ENCODE results near the gene HBD. TPM values are rescaled to one million over a fixed set of nuclear protein-coding genes. Genes with fewer than 3 reads are reported as not detected.

HBD gene
- total and polyA plus RNA-seq, 2 donors (not counting 1 experiment from before 2014, with no cell fraction given) = 5.9 to 53.4 TPM

DNA sequence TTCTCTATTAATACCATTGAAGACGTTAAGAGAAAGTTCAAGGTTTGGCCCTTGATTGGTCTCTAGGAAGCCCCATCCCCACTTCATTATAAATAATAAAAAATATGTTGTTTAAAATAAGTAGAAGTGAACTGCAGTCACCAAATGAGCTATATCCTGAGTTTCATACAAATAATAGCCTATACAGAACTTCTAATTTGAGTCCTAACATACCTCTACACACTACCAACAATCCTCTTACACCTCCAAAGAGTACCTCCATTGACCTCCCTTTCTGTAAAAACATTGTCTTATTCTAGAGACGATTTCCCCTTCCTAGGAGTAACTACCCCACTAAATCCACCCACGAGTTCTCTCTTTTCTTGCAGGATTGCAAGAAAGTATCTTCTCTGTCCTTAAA is 7.2 kb upstream of the HBD start:
- Histone ChIP-seq H3K79me2 (ENCODE audit: control insufficient read depth, insufficient read depth, low read length) (no peaks in the 10 kb centered on the region), H3K4me3 (replicated peaks in 1 of 4; ENCODE audit: control extremely low read depth in 1 of 4, insufficient read depth in 1 of 4, low read depth in 3 of 4, low read length in 4 of 4) (no peak overlapping the region), H2AFZ (ENCODE audit: low read length) (no peak overlapping the region), H3K36me3 (ENCODE audit: control insufficient read depth, insufficient read depth, low read length) (no peaks in the 10 kb centered on the region), H4K20me1 (ENCODE audit: control insufficient read depth, extremely low read depth, insufficient read depth, low read length) (no peaks in the 10 kb centered on the region), H3K27me3 (ENCODE audit: control insufficient read depth, insufficient read depth, low read length) (no peaks in the 10 kb centered on the region), H3K9ac (ENCODE audit: insufficient read depth, low read length) (no peak overlapping the region), H3K9me3 (ENCODE audit: control insufficient read depth, insufficient read depth, low read depth, low read length) (no peaks in the 10 kb centered on the region), H3K4me2 (ENCODE audit: extremely low read depth, insufficient read depth, low read length) (no peak overlapping the region), H3K27ac (ENCODE audit: insufficient read depth, low read length) (no peak overlapping the region), H3K4me1 (ENCODE audit: control insufficient read depth, extremely low read depth, insufficient read depth, low read length) (peaks cover 2% of the 10 kb centered on the region)
- DNase-seq (ENCODE audit: low read depth in 2 of 2) = no peak
- TF ChIP-seq EZH2 (IDR thresholded peaks at IDR 0.05; ENCODE audit: low read length, missing control alignments) = no peak
- TF ChIP-seq, protein P1, sequence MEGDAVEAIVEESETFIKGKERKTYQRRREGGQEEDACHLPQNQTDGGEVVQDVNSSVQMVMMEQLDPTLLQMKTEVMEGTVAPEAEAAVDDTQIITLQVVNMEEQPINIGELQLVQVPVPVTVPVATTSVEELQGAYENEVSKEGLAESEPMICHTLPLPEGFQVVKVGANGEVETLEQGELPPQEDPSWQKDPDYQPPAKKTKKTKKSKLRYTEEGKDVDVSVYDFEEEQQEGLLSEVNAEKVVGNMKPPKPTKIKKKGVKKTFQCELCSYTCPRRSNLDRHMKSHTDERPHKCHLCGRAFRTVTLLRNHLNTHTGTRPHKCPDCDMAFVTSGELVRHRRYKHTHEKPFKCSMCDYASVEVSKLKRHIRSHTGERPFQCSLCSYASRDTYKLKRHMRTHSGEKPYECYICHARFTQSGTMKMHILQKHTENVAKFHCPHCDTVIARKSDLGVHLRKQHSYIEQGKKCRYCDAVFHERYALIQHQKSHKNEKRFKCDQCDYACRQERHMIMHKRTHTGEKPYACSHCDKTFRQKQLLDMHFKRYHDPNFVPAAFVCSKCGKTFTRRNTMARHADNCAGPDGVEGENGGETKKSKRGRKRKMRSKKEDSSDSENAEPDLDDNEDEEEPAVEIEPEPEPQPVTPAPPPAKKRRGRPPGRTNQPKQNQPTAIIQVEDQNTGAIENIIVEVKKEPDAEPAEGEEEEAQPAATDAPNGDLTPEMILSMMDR (conservative IDR thresholded peaks at IDR 0.05 in 1 of 2, IDR thresholded peaks at IDR 0.05 in 1 of 2; ENCODE audit: low read depth in 1 of 2, low read length in 2 of 2) = no peak

DNA sequence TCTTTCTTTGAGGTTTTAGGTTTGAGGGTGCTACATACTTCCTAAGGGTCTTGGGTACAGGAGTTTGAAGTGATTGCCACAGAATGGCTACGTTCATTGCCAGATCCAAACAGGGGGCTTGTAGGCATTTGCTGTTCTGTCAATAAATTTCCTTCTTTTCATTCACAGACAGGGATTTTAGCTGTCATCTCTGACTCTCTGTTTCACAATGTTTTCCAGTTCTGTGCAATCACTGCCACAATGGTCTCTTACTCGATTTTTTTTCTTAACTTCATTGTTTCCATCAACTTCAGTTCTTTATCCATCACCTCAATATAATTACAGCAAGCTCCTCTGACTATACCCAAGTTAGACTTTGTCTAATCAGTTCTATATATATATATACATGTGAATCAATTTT is 6.2 kb upstream of the HBD start:
- Histone ChIP-seq H3K27me3 (ENCODE audit: control insufficient read depth, insufficient read depth, low read length) (no peaks in the 10 kb centered on the region), H3K79me2 (ENCODE audit: control insufficient read depth, insufficient read depth, low read length) (no peaks in the 10 kb centered on the region), H3K4me3 (replicated peaks in 1 of 4; ENCODE audit: control extremely low read depth in 1 of 4, insufficient read depth in 1 of 4, low read depth in 3 of 4, low read length in 4 of 4) (no peak overlapping the region), H3K4me1 (ENCODE audit: control insufficient read depth, extremely low read depth, insufficient read depth, low read length) (peaks cover 2% of the 10 kb centered on the region), H3K9ac (ENCODE audit: insufficient read depth, low read length) (no peak overlapping the region), H3K4me2 (ENCODE audit: extremely low read depth, insufficient read depth, low read length) (no peak overlapping the region), H3K27ac (ENCODE audit: insufficient read depth, low read length) (no peak overlapping the region), H3K36me3 (ENCODE audit: control insufficient read depth, insufficient read depth, low read length) (no peaks in the 10 kb centered on the region), H2AFZ (ENCODE audit: low read length) (no peak overlapping the region), H4K20me1 (ENCODE audit: control insufficient read depth, extremely low read depth, insufficient read depth, low read length) (no peaks in the 10 kb centered on the region), H3K9me3 (ENCODE audit: control insufficient read depth, insufficient read depth, low read depth, low read length) (no peaks in the 10 kb centered on the region)
- no peak for DNase-seq (ENCODE audit: low read depth in 2 of 2)
- no peak for TF ChIP-seq EZH2 (IDR thresholded peaks at IDR 0.05; ENCODE audit: low read length, missing control alignments)
- TF ChIP-seq, protein P1 (conservative IDR thresholded peaks at IDR 0.05 in 1 of 2, IDR thresholded peaks at IDR 0.05 in 1 of 2; ENCODE audit: low read depth in 1 of 2, low read length in 2 of 2) = no peak

DNA sequence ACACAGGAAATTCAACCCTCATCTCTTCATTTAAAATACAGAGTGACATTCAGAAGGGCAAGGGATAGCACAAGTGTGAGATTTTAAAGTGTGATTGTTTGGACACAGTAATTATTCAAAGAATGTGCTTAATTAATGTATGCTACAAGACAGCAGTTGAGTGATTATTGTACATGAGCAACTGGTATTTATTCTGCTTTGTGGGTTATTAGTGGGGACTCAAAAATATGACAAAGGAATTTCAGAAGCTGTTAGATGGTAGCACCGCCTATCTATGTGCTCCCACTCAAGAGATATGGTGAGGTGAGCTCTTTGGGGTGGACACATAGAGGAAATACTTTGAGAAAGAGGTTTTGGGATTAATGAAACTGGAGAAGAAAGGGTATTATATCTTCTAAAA is 5.8 kb upstream of the HBD start:
- TF ChIP-seq, protein P1 (conservative IDR thresholded peaks at IDR 0.05 in 1 of 2, IDR thresholded peaks at IDR 0.05 in 1 of 2; ENCODE audit: low read depth in 1 of 2, low read length in 2 of 2) = no peak
- TF ChIP-seq EZH2 (IDR thresholded peaks at IDR 0.05; ENCODE audit: low read length, missing control alignments) = no peak
- H3K79me2 ChIP-seq (ENCODE audit: control insufficient read depth, insufficient read depth, low read length) = no peaks in the 10 kb centered on the region
- H3K4me2 ChIP-seq (ENCODE audit: extremely low read depth, insufficient read depth, low read length) = no peak overlapping the region
- H3K27me3 ChIP-seq (ENCODE audit: control insufficient read depth, insufficient read depth, low read length) = no peaks in the 10 kb centered on the region
- no peaks in the 10 kb centered on the region for H3K9me3 ChIP-seq (ENCODE audit: control insufficient read depth, insufficient read depth, low read depth, low read length)
- no peak for DNase-seq (ENCODE audit: low read depth in 2 of 2)
- no peak overlapping the region for H3K4me3 ChIP-seq (replicated peaks in 1 of 4; ENCODE audit: control extremely low read depth in 1 of 4, insufficient read depth in 1 of 4, low read depth in 3 of 4, low read length in 4 of 4)
- H3K27ac ChIP-seq (ENCODE audit: insufficient read depth, low read length) = no peak overlapping the region
- H4K20me1 ChIP-seq (ENCODE audit: control insufficient read depth, extremely low read depth, insufficient read depth, low read length) = no peaks in the 10 kb centered on the region
- no peak overlapping the region for H2AFZ ChIP-seq (ENCODE audit: low read length)
- H3K4me1 ChIP-seq (ENCODE audit: control insufficient read depth, extremely low read depth, insufficient read depth, low read length) = peaks cover 2% of the 10 kb centered on the region
- H3K36me3 ChIP-seq (ENCODE audit: control insufficient read depth, insufficient read depth, low read length) = no peaks in the 10 kb centered on the region
- H3K9ac ChIP-seq (ENCODE audit: insufficient read depth, low read length) = no peak overlapping the region

Data from fibroblast of lung (primary cell).